A549 treated with RU486 at 1 μM for 4 hours (cell line): Measurements from ENCODE around the gene GMPS. TPM values are rescaled to one million over a fixed set of nuclear protein-coding genes. Genes with fewer than 3 reads are reported as not detected.

Experiments
- total RNA-seq: library from RNA; stranded (reverse); fragments of 200-300 nt; extraction: Qiagen RNA extraction; gene quantifications from 5 replicates; pipeline ENCODE4 v1.2.3, GENCODE V29; 2022; ENCODE audit warnings: low read depth

Gene GMPS
- 75.2 to 112 TPM (median 93.2 TPM) in 5 replicates for total RNA-seq

GRCh38 chr3:155870133-155870944 is at the start of gene GMPS:
Gene GMPS, plus strand, starts transcription at chr3:155870650. Its CDS starts 221 bp downstream, at chr3:155870871.

GRCh38 chr3:155854141-155854940 is 16.1 kb upstream of the GMPS start, which contains the start of gene SLC33A1:
Gene SLC33A1, minus strand, starts transcription at chr3:155854427. Its CDS starts 430 bp downstream, at chr3:155853997.

Other genes starting within 250 kb of the GMPS start
- gene PLCH1, start 125.6 kb upstream of the GMPS start, total RNA-seq: 0.85 to 1.4 TPM (median 1.3 TPM) in 5 replicates
- gene C3orf33, start 64.4 kb upstream of the GMPS start, total RNA-seq: 4.3 to 9.1 TPM (median 7.2 TPM) in 5 replicates
- gene SLC33A1, start 16.2 kb upstream of the GMPS start, total RNA-seq: 10.2 to 16.6 TPM (median 15.5 TPM) in 5 replicates
- not detected in 5 replicates for gene KCNAB1, start 249.9 kb downstream of the GMPS start, total RNA-seq